Loucy (cell line): ENCODE data around the gene CDCP2.
"Not testable (repeated sequence)": the region's sequence is repeated elsewhere in the genome, so short reads cannot be mapped to it uniquely, and the experiment has no call there.

Experiments used
- H2AFZ ChIP-seq: fragments of 200-600 bp; sonication (generic); 2 replicates; pipeline ENCODE4 v1.6.0; 2016; ENCODE audit warnings: antibody characterized with exemption, mild to moderate bottlenecking, low read length, moderate library complexity
- H3F3A ChIP-seq: fragments of 200-600 bp; 2 replicates; pipeline ENCODE4 v1.6.0; 2016; ENCODE audit warnings: antibody characterized with exemption, low read depth, mild to moderate bottlenecking
- H3K27me3 ChIP-seq: fragments of 200-600 bp; sonication (generic); 2 replicates; pipeline ENCODE4 v1.6.1; 2014; ENCODE audit warnings: low read length, mild to moderate bottlenecking; ENCODE audit not compliant: insufficient read depth, poor library complexity, severe bottlenecking
- H3K36me3 ChIP-seq: fragments of 200-600 bp; sonication (generic); 2 replicates; pipeline ENCODE4 v1.6.1; 2016; ENCODE audit warnings: low read length; ENCODE audit not compliant: insufficient read depth
- H3K4me1 ChIP-seq: fragments of 200-600 bp; sonication (generic); 2 replicates; pipeline ENCODE4 v1.5.1; 2014; ENCODE audit warnings: low read length, mild to moderate bottlenecking; ENCODE audit not compliant: insufficient read depth, poor library complexity, severe bottlenecking
- H3K4me2 ChIP-seq: fragments of 200-600 bp; sonication (generic); 2 replicates; pipeline ENCODE4 v1.6.0; 2014; ENCODE audit warnings: antibody characterized with exemption, low read length, low read depth, mild to moderate bottlenecking; ENCODE audit not compliant: poor library complexity, severe bottlenecking
- H3K4me3 ChIP-seq: fragments of 200-600 bp; sonication (generic); 2 replicates; pipeline ENCODE4 v1.5.1; 2014; ENCODE audit warnings: low read length, mild to moderate bottlenecking, mixed read lengths; ENCODE audit not compliant: poor library complexity, severe bottlenecking
- H3K79me2 ChIP-seq: fragments of 200-600 bp; sonication (generic); 2 replicates; pipeline ENCODE4 v1.6.1; 2014; ENCODE audit warnings: low read length; ENCODE audit not compliant: insufficient read depth
- H3K9ac ChIP-seq: fragments of 200-600 bp; sonication (generic); 2 replicates; pipeline ENCODE4 v1.6.0; 2014; ENCODE audit warnings: mild to moderate bottlenecking, low read depth, low read length, moderate library complexity; ENCODE audit not compliant: poor library complexity, severe bottlenecking
- H3K9me2 ChIP-seq: fragments of 200-600 bp; sonication (generic); replicated peaks from 2 replicates; pipeline ENCODE4 v1.6.1; 2016; ENCODE audit warnings: low read depth, low read length, mixed read lengths
- H3K9me3 ChIP-seq: fragments of 200-600 bp; sonication (generic); 2 replicates; pipeline ENCODE4 v1.6.1; 2014; ENCODE audit warnings: mild to moderate bottlenecking, antibody characterized with exemption, low read length, low read depth; ENCODE audit not compliant: insufficient read depth
- H4K20me1 ChIP-seq: fragments of 200-600 bp; sonication (generic); 2 replicates; pipeline ENCODE4 v1.6.0; 2014; ENCODE audit warnings: antibody characterized with exemption, low read length, mild to moderate bottlenecking; ENCODE audit not compliant: insufficient read depth, poor library complexity, severe bottlenecking
- EZH2phosphoT487 ChIP-seq: fragments of 200-600 bp; IDR thresholded peaks from 2 replicates; pipeline ENCODE4 v1.6.1; 2018; ENCODE audit warnings: antibody characterized with exemption, mild to moderate bottlenecking, moderate library complexity, borderline replicate concordance
- TF ChIP-seq, protein P1 (sequence below): fragments of 200-600 bp; sonication (generic); conservative IDR thresholded peaks from 2 replicates; pipeline ENCODE4 v1.5.1; 2014; ENCODE audit warnings: mild to moderate bottlenecking, antibody characterized with exemption, low read length

The CDCP2 gene

DNA sequence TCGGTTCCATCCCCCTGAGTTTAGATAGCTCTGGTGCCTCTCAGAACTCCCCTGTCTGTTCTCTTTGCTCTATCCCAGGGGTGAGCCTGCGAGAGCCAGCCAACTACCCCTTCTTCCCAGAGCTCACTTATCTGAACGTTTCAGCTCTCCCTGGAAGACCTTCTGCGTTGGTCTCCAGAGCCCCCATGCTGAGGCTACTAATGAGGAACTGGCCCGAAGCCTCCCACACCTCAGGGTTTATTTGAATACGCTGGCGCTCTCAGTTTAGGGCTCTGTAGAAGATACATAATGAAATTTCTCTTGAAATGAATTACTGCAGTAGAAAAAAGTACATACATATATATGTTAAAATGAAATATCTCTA, 55.9 kb downstream of the CDCP2 start:
- H3K4me3 ChIP-seq: no peak overlapping the region
- H3K9me3 ChIP-seq: no peaks in the 10 kb centered on the region
- no peaks in the 10 kb centered on the region for H3K79me2 ChIP-seq
- H3K36me3 ChIP-seq: no peaks in the 10 kb centered on the region
- TF ChIP-seq, protein P1, sequence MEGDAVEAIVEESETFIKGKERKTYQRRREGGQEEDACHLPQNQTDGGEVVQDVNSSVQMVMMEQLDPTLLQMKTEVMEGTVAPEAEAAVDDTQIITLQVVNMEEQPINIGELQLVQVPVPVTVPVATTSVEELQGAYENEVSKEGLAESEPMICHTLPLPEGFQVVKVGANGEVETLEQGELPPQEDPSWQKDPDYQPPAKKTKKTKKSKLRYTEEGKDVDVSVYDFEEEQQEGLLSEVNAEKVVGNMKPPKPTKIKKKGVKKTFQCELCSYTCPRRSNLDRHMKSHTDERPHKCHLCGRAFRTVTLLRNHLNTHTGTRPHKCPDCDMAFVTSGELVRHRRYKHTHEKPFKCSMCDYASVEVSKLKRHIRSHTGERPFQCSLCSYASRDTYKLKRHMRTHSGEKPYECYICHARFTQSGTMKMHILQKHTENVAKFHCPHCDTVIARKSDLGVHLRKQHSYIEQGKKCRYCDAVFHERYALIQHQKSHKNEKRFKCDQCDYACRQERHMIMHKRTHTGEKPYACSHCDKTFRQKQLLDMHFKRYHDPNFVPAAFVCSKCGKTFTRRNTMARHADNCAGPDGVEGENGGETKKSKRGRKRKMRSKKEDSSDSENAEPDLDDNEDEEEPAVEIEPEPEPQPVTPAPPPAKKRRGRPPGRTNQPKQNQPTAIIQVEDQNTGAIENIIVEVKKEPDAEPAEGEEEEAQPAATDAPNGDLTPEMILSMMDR: no peak
- TF ChIP-seq EZH2phosphoT487: no peak
- no peaks in the 10 kb centered on the region for H3F3A ChIP-seq
- no peak overlapping the region for H2AFZ ChIP-seq
- no peaks in the 10 kb centered on the region for H4K20me1 ChIP-seq
- H3K9me2 ChIP-seq: no peaks in the 10 kb centered on the region
- peak overlapping the region; percentile 9 for H3K9ac ChIP-seq
- H3K4me2 ChIP-seq: no peak overlapping the region
- no peaks in the 10 kb centered on the region for H3K27me3 ChIP-seq
- peaks cover 34% of the 10 kb centered on the region for H3K4me1 ChIP-seq

DNA sequence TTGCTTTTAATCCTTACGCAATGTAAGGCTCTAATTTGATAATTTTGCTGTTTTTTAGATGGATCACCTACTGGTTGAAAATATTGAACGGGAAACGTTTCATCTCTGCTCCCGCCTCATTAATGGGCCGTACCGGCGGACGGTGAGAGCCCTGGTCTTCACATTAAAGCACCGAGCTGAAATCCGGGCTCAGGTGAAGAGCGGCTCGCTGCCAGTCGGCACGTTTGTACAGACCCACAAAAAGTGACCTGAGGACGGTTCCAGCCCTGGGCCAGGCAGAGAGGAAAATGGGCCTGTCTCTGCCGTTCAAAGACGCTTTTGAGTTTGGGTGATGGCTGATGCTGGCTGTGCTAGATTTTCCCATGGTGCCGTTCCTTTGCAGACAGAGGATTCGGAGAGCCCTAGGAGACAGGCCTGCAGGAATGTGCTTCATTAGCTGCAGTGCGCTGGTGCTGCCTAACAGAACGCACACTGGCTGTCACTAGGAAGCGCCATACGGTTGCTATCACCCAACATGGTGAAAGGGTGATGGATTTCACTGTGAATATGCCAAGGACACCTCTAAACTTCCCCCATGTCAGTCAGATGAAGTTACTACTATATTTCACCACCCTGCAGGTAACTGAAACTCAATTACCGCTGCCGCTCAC, 56.4 kb downstream of the CDCP2 start:
- no peaks in the 10 kb centered on the region for H3F3A ChIP-seq
- H3K4me2 ChIP-seq: peak overlapping the region; percentile 49
- no peaks in the 10 kb centered on the region for H3K27me3 ChIP-seq

DNA sequence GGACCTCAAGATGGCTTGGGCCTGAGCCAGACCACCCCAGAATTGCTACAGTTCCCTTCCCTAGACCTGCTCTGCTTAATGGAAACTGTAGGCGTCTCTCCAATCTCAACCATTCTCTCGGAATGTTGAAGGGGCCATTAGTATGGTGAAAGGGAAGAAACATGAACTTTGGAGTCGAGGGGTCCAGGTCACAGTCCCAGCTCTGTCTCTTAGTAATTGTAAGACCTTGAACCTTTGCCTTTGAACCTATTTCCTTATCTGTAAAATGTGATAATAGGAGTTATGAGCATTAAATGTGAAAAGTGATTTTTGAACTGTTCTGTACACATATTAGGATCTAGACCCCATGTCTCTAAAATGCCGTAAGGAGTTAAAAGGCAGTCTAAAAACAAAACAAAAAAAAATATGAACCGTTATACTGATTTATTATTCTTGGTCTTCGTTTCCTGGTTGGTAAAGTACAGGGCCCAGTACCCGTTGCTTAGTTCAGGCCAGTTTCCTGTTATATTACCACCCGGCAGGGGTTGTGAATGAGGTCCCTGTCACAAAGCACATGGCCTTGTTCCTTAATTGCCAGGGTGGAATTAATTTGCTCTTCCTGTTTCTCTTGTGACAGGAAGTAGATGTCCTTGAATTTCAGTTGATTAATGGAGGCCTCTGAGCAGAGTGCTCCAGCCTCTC, 57.1 kb downstream of the CDCP2 start:
- no peaks in the 10 kb centered on the region for H3K27me3 ChIP-seq
- H3K4me3 ChIP-seq: peak overlapping the region; percentile 6
- H3K36me3 ChIP-seq: no peaks in the 10 kb centered on the region
- H3K4me2 ChIP-seq: peak overlapping the region; percentile 49
- no peaks in the 10 kb centered on the region for H3K9me3 ChIP-seq
- no peaks in the 10 kb centered on the region for H3K9me2 ChIP-seq
- H3F3A ChIP-seq: no peaks in the 10 kb centered on the region
- peak overlapping the region; percentile 59 for H2AFZ ChIP-seq
- peak overlapping the region; percentile 29 for H3K9ac ChIP-seq
- TF ChIP-seq EZH2phosphoT487: no peak
- TF ChIP-seq, protein P1: no peak
- no peaks in the 10 kb centered on the region for H3K79me2 ChIP-seq
- peaks cover 34% of the 10 kb centered on the region for H3K4me1 ChIP-seq
- H4K20me1 ChIP-seq: no peaks in the 10 kb centered on the region

More for the DNA sequence above, 56.4 kb downstream of the CDCP2 start:
- no peaks in the 10 kb centered on the region for H3K9me2 ChIP-seq
- H3K4me1 ChIP-seq: peaks cover 34% of the 10 kb centered on the region
- no peaks in the 10 kb centered on the region for H3K36me3 ChIP-seq
- H2AFZ ChIP-seq: peak overlapping the region; percentile 59
- H4K20me1 ChIP-seq: no peaks in the 10 kb centered on the region
- no peak overlapping the region for H3K4me3 ChIP-seq
- H3K9ac ChIP-seq: peak overlapping the region; percentile 9
- H3K9me3 ChIP-seq: no peaks in the 10 kb centered on the region
- TF ChIP-seq, protein P1: no peak
- TF ChIP-seq EZH2phosphoT487: no peak
- no peaks in the 10 kb centered on the region for H3K79me2 ChIP-seq

DNA sequence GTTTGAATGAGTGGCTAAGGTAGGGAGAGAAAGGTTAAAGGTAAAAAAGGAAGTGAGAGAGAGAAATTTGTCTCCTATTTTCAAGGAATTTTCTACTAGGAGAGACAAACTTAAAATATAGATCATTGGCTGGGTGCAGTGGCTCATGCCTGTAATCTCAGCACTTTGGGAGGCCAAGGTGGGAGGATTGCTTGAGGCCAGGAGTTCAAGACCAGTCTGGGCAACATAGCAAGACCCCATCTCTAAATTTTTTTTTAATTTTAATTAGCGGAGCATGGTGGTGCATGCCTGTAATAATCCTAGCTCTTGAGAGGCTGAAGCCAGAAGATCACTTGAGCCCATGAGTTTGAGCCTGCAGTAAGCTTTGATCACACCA, 58.1 kb downstream of the CDCP2 start:
- not testable (repeated sequence) for H3F3A ChIP-seq, H4K20me1 ChIP-seq, H3K9me3 ChIP-seq, H3K9me2 ChIP-seq, H3K9ac ChIP-seq, H3K4me2 ChIP-seq, H3K36me3 ChIP-seq, H3K27me3 ChIP-seq, H3K4me3 ChIP-seq, H2AFZ ChIP-seq, H3K79me2 ChIP-seq
- peaks cover 34% of the 10 kb centered on the region for H3K4me1 ChIP-seq
